Inferior parietal cortex (tissue), 1 donor: Measurements from ENCODE around the gene PPRC1.

Experiments
- DNase-seq: peaks from one replicate; pipeline ENCODE4 v3.0.0-alpha.2; 2016; ENCODE audit errors: extremely low spot score

PPRC1 gene

GRCh38 chr10:102195296-102195870, 62.5 kb downstream of the PPRC1 start:
- DNase-seq: no peak

GRCh38 chr10:102196893-102197292, 64.1 kb downstream of the PPRC1 start:
- DNase-seq: no peak

DNA sequence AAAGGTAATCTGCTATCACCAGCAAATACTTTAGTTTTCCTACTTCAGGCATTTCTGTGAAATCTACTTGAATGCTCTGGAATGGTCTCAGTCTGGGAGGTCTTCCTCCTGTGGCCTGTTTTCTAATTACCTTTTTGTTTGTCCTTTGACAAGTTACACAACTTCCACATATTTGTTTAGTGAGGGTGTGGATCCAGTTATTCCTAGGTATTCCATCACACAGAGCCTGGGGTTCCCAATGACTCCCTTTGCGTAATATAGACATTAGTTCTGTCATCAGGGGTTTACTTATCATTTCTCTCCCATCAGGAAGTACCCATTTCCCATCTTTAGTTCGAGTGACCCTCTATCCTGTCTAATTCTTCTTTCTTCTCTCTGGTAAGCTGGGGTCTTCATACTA, 65.2 kb downstream of the PPRC1 start:
- no peak for DNase-seq
